HG02759 (cell line): Measurements from ENCODE around the gene MOSPD3.
"Not testable (repeated sequence)": the region's sequence is repeated elsewhere in the genome, so short reads cannot be mapped to it uniquely, and the experiment has no call there.

Source experiments
- ATAC-seq: cut with Tn5 transposase; IDR thresholded peaks from one replicate; pipeline ENCODE4 v1.9.1; 2021; ENCODE audit warnings: mild to moderate bottlenecking, moderate library complexity; ENCODE audit not compliant: unreplicated experiment

The MOSPD3 gene

DNA sequence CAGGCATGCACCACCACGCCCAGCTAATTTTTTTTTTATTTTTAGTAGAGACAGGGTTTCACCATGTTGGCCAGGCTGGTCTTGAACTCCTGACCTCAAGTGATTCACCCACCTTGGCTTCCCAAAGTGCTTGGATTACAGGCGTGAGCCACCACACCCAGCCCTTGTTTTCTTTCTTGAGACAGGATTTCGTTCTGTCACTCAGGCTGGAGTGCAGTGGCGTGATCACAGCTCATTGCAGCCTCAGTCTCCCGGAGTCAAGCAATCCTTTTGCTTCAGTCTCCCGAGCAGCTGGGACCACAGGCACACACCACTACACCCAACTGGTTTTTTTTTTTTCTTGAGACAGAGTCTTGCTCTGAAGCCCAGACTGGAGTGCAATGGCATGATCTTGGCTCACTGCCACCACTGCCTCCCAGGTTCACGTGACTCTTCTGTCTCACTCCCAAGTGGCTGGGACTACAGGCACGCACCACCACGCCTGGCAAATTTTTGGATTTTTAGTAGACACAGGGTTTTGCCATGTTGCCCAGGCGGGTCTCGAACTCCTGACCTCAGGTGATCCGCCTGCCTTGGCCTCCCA is 49.9 kb downstream of the MOSPD3 start:
- ATAC-seq: not testable (repeated sequence)
